Activated T-cell treated with anti-CD3 and anti-CD28 coated beads, Interleukin-2, amount 50 U/mL, for 4 hours (primary cell): ENCODE measurements around the gene NEGR1. TPM values are rescaled to one million over a fixed set of nuclear protein-coding genes. Genes with fewer than 3 reads are reported as not detected.

Experiments used
- ATAC-seq, 2 donors: fragments of 200-7000 bp; cut with Tn5 transposase; one replicate each; pipeline ENCODE4 v1.10.0; 2021
- DNase-seq: peaks from one replicate; pipeline ENCODE4 v3.0.0-alpha.2; 2020
- H3K27me3 Mint-ChIP-seq: one replicate; pipeline ENCODE4 v1.8.0; 2021; ENCODE audit warnings: low read depth, mixed read lengths
- H3K36me3 Mint-ChIP-seq: one replicate; pipeline ENCODE4 v1.8.0; 2022; ENCODE audit warnings: mixed read lengths; ENCODE audit not compliant: insufficient read depth
- H3K4me1 Mint-ChIP-seq: one replicate; pipeline ENCODE4 v1.8.0; 2021; ENCODE audit warnings: low read depth, mixed read lengths
- H3K4me3 Mint-ChIP-seq: one replicate; pipeline ENCODE4 v1.8.0; 2021; ENCODE audit warnings: mild to moderate bottlenecking, moderate library complexity, mixed read lengths
- H3K9me3 Mint-ChIP-seq: one replicate; pipeline ENCODE4 v1.8.0; 2021; ENCODE audit warnings: mixed read lengths
- total RNA-seq, 3 donors: library from RNA; stranded (reverse); gene quantifications; one replicate each; pipeline ENCODE4 v1.2.1, GENCODE V29; 2021

The NEGR1 gene
- total RNA-seq, 3 donors from 2014 or later: not detected

- Mint-ChIP-seq H3K4me1 (no peaks in the 10 kb centered on the region), H3K27me3 (no peaks in the 10 kb centered on the region), H3K36me3 (no peaks in the 10 kb centered on the region), H3K9me3 (peaks cover 2% of the 10 kb centered on the region), H3K4me3 (no peak overlapping the region)
- no peak for ATAC-seq
- no peak for DNase-seq
These were observed 791.9 kb downstream of the NEGR1 start for GRCh38 chr1:71490432-71490831.

- Mint-ChIP-seq H3K4me1 (no peaks in the 10 kb centered on the region), H3K9me3 (peaks cover 5% of the 10 kb centered on the region), H3K36me3 (no peaks in the 10 kb centered on the region), H3K4me3 (no peak overlapping the region), H3K27me3 (no peaks in the 10 kb centered on the region)
- DNase-seq (no peak), ATAC-seq (no peak)
These were observed 793.6 kb downstream of the NEGR1 start for GRCh38 chr1:71488555-71489252.

GRCh38 chr1:71473331-71473730, 809.0 kb downstream of the NEGR1 start:
- peaks cover 4% of the 10 kb centered on the region for H3K9me3 Mint-ChIP-seq
- ATAC-seq: no peak

GRCh38 chr1:71465093-71465492, 817.2 kb downstream of the NEGR1 start:
- no peak for ATAC-seq
- peaks cover 3% of the 10 kb centered on the region for H3K9me3 Mint-ChIP-seq
- no peaks in the 10 kb centered on the region for H3K36me3 Mint-ChIP-seq

More at GRCh38 chr1:71473331-71473730, 809.0 kb downstream of the NEGR1 start:
- Mint-ChIP-seq H3K4me1 (no peaks in the 10 kb centered on the region), H3K4me3 (no peak overlapping the region), H3K27me3 (no peaks in the 10 kb centered on the region), H3K36me3 (no peaks in the 10 kb centered on the region)
- DNase-seq: no peak

GRCh38 chr1:71464016-71464415, 818.3 kb downstream of the NEGR1 start:
- ATAC-seq (no peak), DNase-seq (no peak)
- Mint-ChIP-seq H3K4me1 (no peaks in the 10 kb centered on the region), H3K36me3 (no peaks in the 10 kb centered on the region), H3K27me3 (no peaks in the 10 kb centered on the region), H3K4me3 (no peak overlapping the region), H3K9me3 (peaks cover 3% of the 10 kb centered on the region)

More at GRCh38 chr1:71465093-71465492, 817.2 kb downstream of the NEGR1 start:
- Mint-ChIP-seq H3K4me3 (no peak overlapping the region), H3K4me1 (no peaks in the 10 kb centered on the region), H3K27me3 (no peaks in the 10 kb centered on the region)
- no peak for DNase-seq

GRCh38 chr1:71463144-71463543, 819.2 kb downstream of the NEGR1 start:
- no peaks in the 10 kb centered on the region for H3K4me1 Mint-ChIP-seq
- H3K4me3 Mint-ChIP-seq: no peak overlapping the region
- no peaks in the 10 kb centered on the region for H3K27me3 Mint-ChIP-seq
- DNase-seq: no peak
- ATAC-seq: no peak
- H3K36me3 Mint-ChIP-seq: no peaks in the 10 kb centered on the region
- peaks cover 3% of the 10 kb centered on the region for H3K9me3 Mint-ChIP-seq

- no peaks in the 10 kb centered on the region for H3K36me3 Mint-ChIP-seq
- peaks cover 3% of the 10 kb centered on the region for H3K9me3 Mint-ChIP-seq
- ATAC-seq (no peak), DNase-seq (no peak)
- no peak overlapping the region for H3K4me3 Mint-ChIP-seq
- no peaks in the 10 kb centered on the region for H3K4me1 Mint-ChIP-seq
- H3K27me3 Mint-ChIP-seq: no peaks in the 10 kb centered on the region
These were observed 820.1 kb downstream of the NEGR1 start for GRCh38 chr1:71462247-71462646.

- Mint-ChIP-seq H3K9me3 (peaks cover 3% of the 10 kb centered on the region), H3K4me1 (no peaks in the 10 kb centered on the region), H3K4me3 (no peak overlapping the region), H3K36me3 (no peaks in the 10 kb centered on the region), H3K27me3 (no peaks in the 10 kb centered on the region)
- DNase-seq (no peak), ATAC-seq (no peak)
These were observed 820.9 kb downstream of the NEGR1 start for GRCh38 chr1:71461416-71461815.

GRCh38 chr1:71448444-71448843, 833.9 kb downstream of the NEGR1 start:
- Mint-ChIP-seq H3K9me3 (peaks cover 7% of the 10 kb centered on the region), H3K4me3 (no peak overlapping the region), H3K27me3 (no peaks in the 10 kb centered on the region), H3K4me1 (no peaks in the 10 kb centered on the region), H3K36me3 (no peaks in the 10 kb centered on the region)
- no peak for ATAC-seq
- DNase-seq: no peak

GRCh38 chr1:71438626-71439025, 843.7 kb downstream of the NEGR1 start:
- Mint-ChIP-seq H3K9me3 (no peaks in the 10 kb centered on the region), H3K27me3 (no peaks in the 10 kb centered on the region), H3K4me3 (no peak overlapping the region), H3K4me1 (no peaks in the 10 kb centered on the region), H3K36me3 (no peaks in the 10 kb centered on the region)
- ATAC-seq (no peak), DNase-seq (no peak)

GRCh38 chr1:71435951-71436350, 846.4 kb downstream of the NEGR1 start:
- no peaks in the 10 kb centered on the region for H3K9me3 Mint-ChIP-seq
- no peak overlapping the region for H3K4me3 Mint-ChIP-seq
- no peaks in the 10 kb centered on the region for H3K27me3 Mint-ChIP-seq
- DNase-seq: no peak
- H3K4me1 Mint-ChIP-seq: no peaks in the 10 kb centered on the region
- ATAC-seq: no peak
- H3K36me3 Mint-ChIP-seq: no peaks in the 10 kb centered on the region

- H3K36me3 Mint-ChIP-seq: no peaks in the 10 kb centered on the region
- no peak overlapping the region for H3K4me3 Mint-ChIP-seq
- ATAC-seq (no peak), DNase-seq (no peak)
- H3K9me3 Mint-ChIP-seq: peaks cover 3% of the 10 kb centered on the region
- no peaks in the 10 kb centered on the region for H3K27me3 Mint-ChIP-seq
- no peaks in the 10 kb centered on the region for H3K4me1 Mint-ChIP-seq
These were observed 848.1 kb downstream of the NEGR1 start for GRCh38 chr1:71434240-71434639.

GRCh38 chr1:71428029-71428428, 854.3 kb downstream of the NEGR1 start:
- Mint-ChIP-seq H3K9me3 (peaks cover 3% of the 10 kb centered on the region), H3K27me3 (no peaks in the 10 kb centered on the region), H3K4me1 (no peaks in the 10 kb centered on the region), H3K36me3 (no peaks in the 10 kb centered on the region), H3K4me3 (no peak overlapping the region)
- DNase-seq (no peak), ATAC-seq (no peak)

GRCh38 chr1:71427066-71427465, 855.3 kb downstream of the NEGR1 start:
- Mint-ChIP-seq H3K4me3 (no peak overlapping the region), H3K27me3 (no peaks in the 10 kb centered on the region), H3K4me1 (no peaks in the 10 kb centered on the region), H3K9me3 (peaks cover 3% of the 10 kb centered on the region), H3K36me3 (no peaks in the 10 kb centered on the region)
- no peak for DNase-seq
- no peak for ATAC-seq

- Mint-ChIP-seq H3K4me1 (no peaks in the 10 kb centered on the region), H3K36me3 (no peaks in the 10 kb centered on the region), H3K27me3 (no peaks in the 10 kb centered on the region), H3K4me3 (no peak overlapping the region), H3K9me3 (no peaks in the 10 kb centered on the region)
- DNase-seq: no peak
- no peak for ATAC-seq
These were observed 857.8 kb downstream of the NEGR1 start for GRCh38 chr1:71424536-71424935.
